HUDEP-2 (cell line): ENCODE results near the gene AMDHD2.

Source experiments
- DNase-seq, 76 experiments: peaks; one replicate each; lab custom pipeline; 2025; ENCODE audit not compliant: unreplicated experiment in 76 of 76; lab: John Stamatoyannopoulos, UW

Gene AMDHD2

GRCh38 chr16:2482708-2483534 is 37.2 kb upstream of the AMDHD2 start:
- no peak for DNase-seq

GRCh38 chr16:2483939-2484897 is 36.0 kb upstream of the AMDHD2 start:
- DNase-seq = peak in 10 of 76 experiments; percentile 11 to 58 (median 38)

GRCh38 chr16:2484898-2485508 is 35.2 kb upstream of the AMDHD2 start:
- DNase-seq = no peak

GRCh38 chr16:2485811-2486507 is 34.2 kb upstream of the AMDHD2 start:
- no peak for DNase-seq

GRCh38 chr16:2486645-2487516 is 33.3 kb upstream of the AMDHD2 start:
- DNase-seq = peak in 64 of 76 experiments; percentile 20 to 75 (median 56)

GRCh38 chr16:2487517-2487842 is 32.7 kb upstream of the AMDHD2 start:
- no peak for DNase-seq

GRCh38 chr16:2487903-2488531 is 32.2 kb upstream of the AMDHD2 start:
- DNase-seq = peak in 6 of 76 experiments; percentile 11 to 43 (median 26)

GRCh38 chr16:2489581-2489980 is 30.6 kb upstream of the AMDHD2 start:
- DNase-seq = no peak

GRCh38 chr16:2490190-2491105 is 29.7 kb upstream of the AMDHD2 start:
- DNase-seq = no peak

- no peak for DNase-seq
These were observed 27.9 kb upstream of the AMDHD2 start for GRCh38 chr16:2492292-2492691.

- DNase-seq = no peak
These were observed 26.6 kb upstream of the AMDHD2 start for GRCh38 chr16:2493605-2494004.

GRCh38 chr16:2494616-2495015 is 25.6 kb upstream of the AMDHD2 start:
- DNase-seq = peak in 5 of 76 experiments; percentile 17 to 54 (median 41)

- no peak for DNase-seq
These were observed 25.1 kb upstream of the AMDHD2 start for GRCh38 chr16:2495041-2495440.

GRCh38 chr16:2496223-2497115 is 23.7 kb upstream of the AMDHD2 start:
- DNase-seq = no peak

GRCh38 chr16:2497116-2497630 is 23.0 kb upstream of the AMDHD2 start:
- DNase-seq = peak in 53 of 76 experiments; percentile 10 to 79 (median 54)

GRCh38 chr16:2497695-2498484 is 22.3 kb upstream of the AMDHD2 start:
- DNase-seq = no peak
